Left ventricle myocardium inferior (tissue), 1 donor: ENCODE measurements around the gene BAZ2A. TPM values are rescaled to one million over a fixed set of nuclear protein-coding genes. Genes with fewer than 3 reads are reported as not detected.
A peak's percentile ranks its signal among the peaks of the same experiment; 100 is the strongest.

Experiments
- DNase-seq: peaks from one replicate; pipeline ENCODE4 v3.0.0-alpha.2; 2020
- H3K27ac ChIP-seq: fragments of 200-600 bp; replicated peaks from 2 replicates; pipeline ENCODE4 v1.8.0; 2021
- H3K27me3 ChIP-seq: fragments of 200-600 bp; 2 replicates; pipeline ENCODE4 v1.8.0; 2021; ENCODE audit warnings: low read depth
- H3K36me3 ChIP-seq: fragments of 200-600 bp; 2 replicates; pipeline ENCODE4 v1.8.0; 2021
- H3K4me1 ChIP-seq: fragments of 200-600 bp; 2 replicates; pipeline ENCODE4 v1.8.0; 2021
- H3K4me3 ChIP-seq: fragments of 200-600 bp; 2 replicates; pipeline ENCODE4 v1.8.0; 2021; ENCODE audit warnings: mild to moderate bottlenecking, moderate library complexity
- H3K9me3 ChIP-seq: fragments of 200-600 bp; replicated peaks from 2 replicates; pipeline ENCODE4 v1.8.0; 2021
- CTCF ChIP-seq: fragments of 200-600 bp; IDR thresholded peaks from 2 replicates; pipeline ENCODE4 v1.8.0; 2021; ENCODE audit warnings: antibody characterized with exemption, mild to moderate bottlenecking, borderline replicate concordance
- intact Hi-C: fragments of 100-400 bp; cut with micrococcal nuclease; formaldehyde crosslinking; loops from one replicate; pipeline ENCODE4 v1.11.0; 2022
- total RNA-seq: library from RNA; stranded (reverse); fragmentation: NEBNext Ultra II Directional; extraction: Animal tissue kit (Norgen Biotek cat#: 25700); gene quantifications from one replicate; pipeline ENCODE4 v1.2.1, GENCODE V29; 2021
- donor health status: DM: no; HTN: yes; CAD: no; lungs with severe emphysema.

BAZ2A gene
- total RNA-seq, 1 donor from 2014 or later = 39.1 TPM

- intact Hi-C loops = no loop called here
- no peak overlapping the region for H3K4me3 ChIP-seq
- no peaks in the 10 kb centered on the region for H3K27me3 ChIP-seq
- peaks cover 54% of the 10 kb centered on the region for H3K36me3 ChIP-seq
- TF ChIP-seq CTCF = no peak
- H3K27ac ChIP-seq = peak overlapping the region; percentile 0
- DNase-seq = no peak
- H3K4me1 ChIP-seq = peaks cover 22% of the 10 kb centered on the region
- no peaks in the 10 kb centered on the region for H3K9me3 ChIP-seq
These were observed 39.0 kb downstream of the BAZ2A start for GRCh38 chr12:56591126-56591525.

- no peak for DNase-seq
- no peaks in the 10 kb centered on the region for H3K9me3 ChIP-seq
- peak; percentile 41 for TF ChIP-seq CTCF
- peak overlapping the region; percentile 24 for H3K27ac ChIP-seq
- no peaks in the 10 kb centered on the region for H3K27me3 ChIP-seq
- no peak overlapping the region for H3K4me3 ChIP-seq
- H3K4me1 ChIP-seq = peaks cover 22% of the 10 kb centered on the region
- intact Hi-C loops = no loop called here
- H3K36me3 ChIP-seq = peaks cover 46% of the 10 kb centered on the region
These were observed 39.8 kb downstream of the BAZ2A start for GRCh38 chr12:56590237-56590830.

GRCh38 chr12:56589783-56590182, 40.3 kb downstream of the BAZ2A start:
- Histone ChIP-seq H3K27ac (peak overlapping the region; percentile 24), H3K4me3 (no peak overlapping the region), H3K9me3 (no peaks in the 10 kb centered on the region), H3K4me1 (peaks cover 22% of the 10 kb centered on the region), H3K36me3 (peaks cover 44% of the 10 kb centered on the region), H3K27me3 (no peaks in the 10 kb centered on the region)
- DNase-seq = no peak
- TF ChIP-seq CTCF = no peak
- intact Hi-C loops = no loop called here

DNA sequence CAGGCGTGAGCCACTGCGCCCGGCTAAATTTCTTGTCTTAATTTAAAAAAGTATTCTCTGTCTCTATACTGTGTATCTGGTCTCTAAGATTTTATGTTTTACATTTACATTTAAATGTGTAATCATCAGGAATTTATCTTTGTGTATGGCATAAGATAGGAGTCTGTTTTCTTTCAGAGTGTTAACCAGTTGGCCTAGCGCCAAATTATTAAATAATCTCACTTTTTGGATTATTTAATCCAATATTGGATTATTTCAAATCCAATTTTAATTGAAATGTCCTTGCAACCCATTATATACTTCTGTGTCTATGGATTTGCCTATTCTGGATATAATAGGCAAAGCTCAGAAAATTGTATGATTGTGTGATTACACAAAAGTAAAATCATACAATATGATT, 45.0 kb downstream of the BAZ2A start:
- H3K4me1 ChIP-seq = peaks cover 6% of the 10 kb centered on the region
- peaks cover 74% of the 10 kb centered on the region for H3K36me3 ChIP-seq
- H3K4me3 ChIP-seq = no peak overlapping the region
- intact Hi-C loops = no loop called here
- no peaks in the 10 kb centered on the region for H3K9me3 ChIP-seq
- H3K27ac ChIP-seq = no peak overlapping the region
- DNase-seq = no peak
- H3K27me3 ChIP-seq = no peaks in the 10 kb centered on the region
- TF ChIP-seq CTCF = no peak

GRCh38 chr12:56581418-56582145, 48.5 kb downstream of the BAZ2A start:
- no peaks in the 10 kb centered on the region for H3K27me3 ChIP-seq
- H3K4me3 ChIP-seq = no peak overlapping the region
- no peak for TF ChIP-seq CTCF
- no peak overlapping the region for H3K27ac ChIP-seq
- no peaks in the 10 kb centered on the region for H3K4me1 ChIP-seq
- no peak for DNase-seq
- intact Hi-C loops = no loop called here
- H3K9me3 ChIP-seq = no peaks in the 10 kb centered on the region
- H3K36me3 ChIP-seq = peaks cover 57% of the 10 kb centered on the region
